Lower lobe of right lung (tissue), 2 donors: ENCODE results near the gene BICD1. TPM values are rescaled to one million over a fixed set of nuclear protein-coding genes. Genes with fewer than 3 reads are reported as not detected.

Source experiments
- ATAC-seq, 2 donors: fragments of 200-7000 bp; cut with Tn5 transposase; one replicate each; pipeline ENCODE4 v1.9.1; 2020 to 2022; ENCODE audit warnings: mild to moderate bottlenecking in 2 of 2, moderate library complexity in 2 of 2
- DNase-seq: peaks from one replicate; pipeline ENCODE4 v3.0.0-alpha.2; 2020
- H3K27ac ChIP-seq: fragments of 200-600 bp; one replicate; pipeline ENCODE4 v1.8.0; 2022
- H3K27me3 ChIP-seq: fragments of 200-600 bp; one replicate; pipeline ENCODE4 v1.8.0; 2022; ENCODE audit warnings: low read depth
- H3K36me3 ChIP-seq: fragments of 200-600 bp; one replicate; pipeline ENCODE4 v1.8.0; 2022; ENCODE audit warnings: mild to moderate bottlenecking
- H3K4me1 ChIP-seq: fragments of 200-600 bp; one replicate; pipeline ENCODE4 v1.8.0; 2022
- H3K4me3 ChIP-seq: fragments of 200-600 bp; one replicate; pipeline ENCODE4 v1.8.0; 2022; ENCODE audit warnings: mild to moderate bottlenecking
- H3K9me3 ChIP-seq: fragments of 200-600 bp; one replicate; pipeline ENCODE4 v1.8.0; 2022
- CTCF ChIP-seq: fragments of 200-600 bp; IDR thresholded peaks from one replicate; pipeline ENCODE4 v1.8.0; 2022; ENCODE audit warnings: antibody characterized with exemption, mild to moderate bottlenecking
- intact Hi-C: fragments of 100-400 bp; cut with DNase I; formaldehyde crosslinking; loops from one replicate; pipeline ENCODE4 v1.11.0; 2022
- total RNA-seq: library from RNA; stranded (reverse); fragmentation: NEBNext Ultra II Directional; extraction: Animal tissue kit (Norgen Biotek cat#: 25700); gene quantifications from one replicate; pipeline ENCODE4 v1.2.1, GENCODE V29; 2021
- donor health status: DM: no; HTN: yes; CAD: no; lungs with severe emphysema.

The BICD1 gene
- total RNA-seq, 1 donor from 2014 or later: 11.0 TPM

- Histone ChIP-seq H3K27ac (no peak overlapping the region), H3K4me1 (no peaks in the 10 kb centered on the region), H3K27me3 (no peaks in the 10 kb centered on the region), H3K9me3 (peaks cover 18% of the 10 kb centered on the region), H3K36me3 (no peaks in the 10 kb centered on the region), H3K4me3 (no peak overlapping the region)
- ATAC-seq: no peak
- no peak for TF ChIP-seq CTCF
- intact Hi-C loops: no loop called here
- DNase-seq: no peak
Observed at GRCh38 chr12:32240162-32240561, 133.5 kb downstream of the BICD1 start.

- H3K36me3 ChIP-seq: no peaks in the 10 kb centered on the region
- H3K27ac ChIP-seq: no peak overlapping the region
- H3K9me3 ChIP-seq: peaks cover 18% of the 10 kb centered on the region
- H3K4me3 ChIP-seq: no peak overlapping the region
- H3K27me3 ChIP-seq: no peaks in the 10 kb centered on the region
- intact Hi-C loops: no loop called here
- no peaks in the 10 kb centered on the region for H3K4me1 ChIP-seq
- TF ChIP-seq CTCF: no peak
- ATAC-seq (no peak), DNase-seq (no peak)
Observed at GRCh38 chr12:32240831-32241230, 134.2 kb downstream of the BICD1 start.

DNA sequence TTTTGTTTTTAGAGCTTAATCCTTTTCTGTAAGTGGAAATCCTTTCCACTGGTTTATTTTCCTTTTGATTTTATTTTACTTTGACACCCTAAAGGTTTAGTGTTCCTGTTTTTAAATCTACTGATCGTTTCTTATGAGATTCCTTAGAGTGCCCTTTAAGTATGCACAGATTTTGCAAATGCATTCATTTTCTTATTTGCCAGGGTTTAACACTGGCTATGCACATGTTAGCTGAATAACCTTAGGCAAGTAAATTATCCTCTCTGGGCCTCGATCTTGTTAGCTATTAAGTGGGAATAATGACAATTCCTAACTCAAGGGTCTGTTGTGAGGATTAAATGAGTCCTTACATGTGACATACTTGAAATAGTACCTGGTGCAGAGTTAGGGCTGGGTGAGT, 136.0 kb downstream of the BICD1 start:
- no peak for ATAC-seq
- peaks cover 4% of the 10 kb centered on the region for H3K9me3 ChIP-seq
- H3K4me3 ChIP-seq: no peak overlapping the region
- H3K27me3 ChIP-seq: no peaks in the 10 kb centered on the region
- intact Hi-C loops: no loop called here
- H3K27ac ChIP-seq: no peak overlapping the region
- H3K4me1 ChIP-seq: no peaks in the 10 kb centered on the region
- DNase-seq: no peak
- no peaks in the 10 kb centered on the region for H3K36me3 ChIP-seq
- TF ChIP-seq CTCF: no peak

GRCh38 chr12:32248441-32249140, 141.9 kb downstream of the BICD1 start:
- H3K4me1 ChIP-seq: no peaks in the 10 kb centered on the region
- no peaks in the 10 kb centered on the region for H3K9me3 ChIP-seq
- H3K27ac ChIP-seq: no peak overlapping the region
- no peaks in the 10 kb centered on the region for H3K36me3 ChIP-seq
- ATAC-seq: no peak
- no peaks in the 10 kb centered on the region for H3K27me3 ChIP-seq
- intact Hi-C loops: no loop called here
- TF ChIP-seq CTCF: no peak
- DNase-seq: no peak
- no peak overlapping the region for H3K4me3 ChIP-seq

GRCh38 chr12:32249777-32250176, 143.1 kb downstream of the BICD1 start:
- Histone ChIP-seq H3K4me3 (no peak overlapping the region), H3K27me3 (no peaks in the 10 kb centered on the region), H3K4me1 (no peaks in the 10 kb centered on the region), H3K36me3 (no peaks in the 10 kb centered on the region), H3K27ac (no peak overlapping the region), H3K9me3 (no peaks in the 10 kb centered on the region)
- ATAC-seq: no peak
- no peak for DNase-seq
- TF ChIP-seq CTCF: no peak
- intact Hi-C loops: no loop called here
